Stimulated activated CD4-positive, alpha-beta T cell treated with anti-CD3 and anti-CD28 coated beads, Interleukin-12 subunit alpha, Interleukin-12 subunit beta, amount 100 ng/mL, for 24 hours (primary cell): ENCODE measurements around the gene KIF26B.

Experiments
- DNase-seq, 2 experiments: peaks; one replicate each; pipeline ENCODE4 v3.0.0-alpha.2; 2020; ENCODE audit warnings: low read depth in 2 of 2

KIF26B gene

GRCh38 chr1:245240648-245241165, 85.9 kb downstream of the KIF26B start:
- no peak for DNase-seq

- no peak for DNase-seq
Observed at GRCh38 chr1:245241526-245242130, 86.8 kb downstream of the KIF26B start.

- DNase-seq: no peak
Observed at GRCh38 chr1:245242989-245243388, 88.2 kb downstream of the KIF26B start.

DNA sequence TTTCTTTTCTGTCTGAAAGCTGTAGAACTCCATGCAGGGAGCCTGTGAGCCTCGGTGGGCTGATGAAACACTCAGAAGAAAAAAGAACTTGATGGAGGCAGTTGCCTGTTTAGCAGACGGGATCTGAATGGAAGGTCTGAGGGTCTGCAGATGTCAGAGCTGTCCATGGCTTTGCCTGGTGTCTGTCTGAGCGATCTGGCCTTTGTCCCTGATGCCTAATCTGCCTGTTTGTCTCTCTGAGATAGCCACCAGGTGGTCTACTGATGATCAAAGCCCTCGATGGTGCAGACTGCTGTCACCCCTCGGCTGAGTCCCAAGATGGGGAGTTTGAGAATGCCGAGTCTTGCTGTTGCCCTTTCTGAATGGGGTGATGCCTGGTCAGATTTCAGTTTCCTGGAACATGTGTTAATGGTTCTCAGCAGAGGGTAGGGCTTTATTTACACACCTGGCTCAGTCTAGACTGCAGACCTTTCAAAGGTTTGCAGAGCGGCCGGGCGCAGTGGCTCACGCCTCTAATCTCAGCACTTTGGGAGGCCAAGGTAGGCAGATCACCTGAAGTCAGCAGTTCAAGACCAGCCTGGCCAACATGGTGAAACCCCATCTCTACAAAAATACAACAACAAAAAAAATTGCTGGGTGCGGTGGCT, 90.4 kb downstream of the KIF26B start:
- DNase-seq: no peak

DNA sequence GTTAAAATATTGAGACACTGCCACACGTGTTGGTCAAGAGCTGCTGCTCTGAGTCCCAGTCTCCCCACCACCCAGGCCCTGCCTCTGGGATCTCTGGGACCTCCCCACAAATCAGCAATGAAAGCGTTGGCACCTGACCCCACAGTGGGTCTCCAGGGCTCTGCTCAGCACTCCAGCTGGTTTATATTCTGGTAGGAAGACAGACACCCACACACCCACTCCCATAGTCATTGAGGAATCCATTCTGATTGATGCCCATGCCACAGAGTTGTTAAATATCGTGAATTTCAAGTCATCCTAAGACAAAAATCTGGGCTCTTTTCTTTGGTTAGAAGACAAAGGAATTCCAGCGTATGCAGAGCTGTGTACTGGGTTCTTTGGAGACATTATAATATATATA, 91.6 kb downstream of the KIF26B start:
- DNase-seq: no peak

DNA sequence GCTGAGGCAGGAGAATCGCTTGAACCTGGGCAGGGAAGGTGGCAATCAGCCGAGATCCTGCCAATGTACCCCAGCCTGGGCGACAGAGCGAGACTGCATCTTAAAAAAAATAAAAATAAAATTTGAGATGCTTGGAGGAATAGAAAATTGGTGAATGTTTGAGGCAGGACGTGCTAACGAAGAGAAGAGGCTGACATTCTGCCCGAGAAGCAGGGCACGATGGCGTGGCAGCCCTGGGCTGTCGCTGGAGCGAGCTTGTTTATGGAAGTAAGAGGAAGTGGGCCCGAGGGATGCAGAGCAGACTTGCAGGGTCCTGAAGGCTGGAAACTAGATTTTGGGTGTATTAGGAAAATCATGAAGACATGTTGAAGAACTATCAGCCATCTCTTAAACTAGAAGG, 92.6 kb downstream of the KIF26B start:
- no peak for DNase-seq

GRCh38 chr1:245247801-245248200, 93.0 kb downstream of the KIF26B start:
- DNase-seq: no peak

DNA sequence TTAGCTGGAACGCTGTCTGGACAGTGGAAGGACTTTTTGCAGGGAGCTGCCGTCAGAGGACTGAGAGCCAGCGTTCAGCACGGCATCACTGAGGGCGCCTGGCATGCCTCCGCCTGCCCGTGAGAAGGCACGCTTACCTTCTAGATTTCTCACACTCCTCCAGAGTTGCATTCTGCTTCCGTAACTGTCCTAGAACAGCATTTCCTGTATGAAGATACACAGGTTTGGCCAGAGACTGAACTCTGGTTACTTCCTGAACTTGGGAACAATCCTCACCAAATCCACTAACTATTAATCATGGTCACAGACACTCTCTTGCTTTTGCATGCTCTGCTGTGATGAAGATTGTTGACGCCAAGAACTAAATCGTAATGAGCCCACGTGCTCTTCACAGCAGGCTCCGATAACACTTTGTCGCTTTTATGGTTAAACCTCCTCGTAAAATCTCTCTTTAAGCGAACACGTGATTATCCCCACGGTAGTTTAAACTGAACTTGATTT, 93.5 kb downstream of the KIF26B start:
- no peak for DNase-seq

GRCh38 chr1:245255783-245256182, 101.0 kb downstream of the KIF26B start:
- no peak for DNase-seq

DNA sequence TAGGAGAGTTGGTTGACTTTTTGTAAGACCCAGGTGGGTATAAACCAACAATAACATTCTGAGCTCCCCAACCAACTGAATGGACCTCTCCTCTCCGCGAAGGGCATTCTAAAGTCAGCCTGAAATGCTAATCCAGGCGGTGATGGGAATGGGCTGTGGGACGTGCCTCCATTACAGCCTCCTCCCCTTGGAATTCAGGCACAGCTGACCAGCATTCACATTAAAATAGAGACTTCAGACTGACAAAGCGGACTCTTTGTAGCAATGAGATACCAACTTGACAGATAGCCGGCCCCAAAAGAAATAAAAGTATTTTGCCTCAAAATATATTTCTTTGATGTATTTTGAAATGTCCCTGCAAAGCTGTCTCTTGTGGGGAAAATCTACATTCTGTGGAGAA, 101.7 kb downstream of the KIF26B start:
- DNase-seq: no peak

DNA sequence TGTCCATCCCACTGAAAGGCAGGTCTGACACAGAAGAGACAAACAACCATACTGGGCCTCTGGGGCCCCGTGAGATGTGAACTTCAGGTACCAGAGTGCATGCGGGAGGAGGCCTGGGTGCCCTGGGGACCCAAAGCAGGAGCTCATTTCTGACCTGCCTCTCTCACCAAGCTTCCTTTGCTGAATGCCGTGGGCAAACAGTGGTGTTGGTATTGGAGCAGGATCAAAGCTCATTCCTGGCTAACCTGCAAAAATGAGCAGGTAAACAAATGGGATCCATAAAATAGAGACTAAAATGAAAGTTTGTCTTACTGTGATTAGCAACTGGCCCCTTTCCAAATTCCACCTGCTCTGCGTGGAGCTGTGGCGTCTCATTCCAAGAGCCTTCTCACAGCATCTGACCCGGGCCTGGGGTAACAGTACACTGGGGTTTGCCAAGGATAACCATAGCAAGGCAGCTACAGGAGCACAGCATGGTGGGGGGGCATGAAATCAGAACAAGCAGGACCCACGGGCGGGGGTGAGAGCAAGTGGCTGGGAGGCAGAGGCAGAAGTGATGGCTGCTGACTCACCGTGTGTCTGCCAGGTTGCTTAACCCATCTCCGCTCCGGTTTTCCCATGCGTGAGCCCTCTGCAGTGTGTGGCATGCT, 103.6 kb downstream of the KIF26B start:
- DNase-seq: no peak

DNA sequence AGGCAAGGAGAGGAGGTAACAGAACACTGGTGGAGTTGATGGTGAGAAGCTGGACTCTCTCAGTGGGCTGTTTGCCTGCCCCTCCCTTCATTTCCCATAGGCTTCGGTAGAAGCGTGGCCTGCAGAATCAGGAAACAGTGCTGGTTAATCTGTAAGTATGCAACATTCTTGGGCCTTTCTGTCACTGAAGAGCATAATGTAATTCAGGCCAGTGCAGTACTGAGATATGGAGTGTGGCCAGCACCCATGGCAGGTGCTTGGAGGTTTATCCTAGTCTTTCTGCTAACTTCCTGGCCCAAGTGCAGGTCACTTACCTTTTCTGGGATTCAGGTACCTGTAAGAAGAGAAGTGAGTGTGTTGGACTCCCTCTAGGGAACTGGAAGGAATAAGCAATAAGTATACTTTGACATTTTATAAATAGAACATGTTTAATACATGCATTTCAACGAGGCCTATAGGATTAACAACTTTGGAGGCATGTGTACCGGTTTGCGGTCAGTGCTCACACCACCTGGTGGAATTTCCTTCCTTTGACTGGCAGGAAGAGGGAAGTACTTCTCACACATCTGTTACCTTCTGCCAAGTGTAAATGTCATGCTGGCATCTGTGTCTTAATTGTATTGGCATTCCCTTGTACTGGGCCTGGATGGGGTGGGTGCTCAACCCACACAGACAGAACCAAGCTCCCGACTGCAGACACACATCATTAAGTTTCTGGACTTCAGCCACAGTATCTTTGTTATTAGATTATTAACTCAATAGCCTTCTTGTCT, 105.5 kb downstream of the KIF26B start:
- DNase-seq: no peak

- DNase-seq: no peak
Observed at GRCh38 chr1:245260883-245261282, 106.1 kb downstream of the KIF26B start.

GRCh38 chr1:245261786-245262185, 107.0 kb downstream of the KIF26B start:
- DNase-seq: no peak

- no peak for DNase-seq
Observed at GRCh38 chr1:245263529-245264095, 108.8 kb downstream of the KIF26B start.

GRCh38 chr1:245264226-245264625, 109.4 kb downstream of the KIF26B start:
- no peak for DNase-seq

DNA sequence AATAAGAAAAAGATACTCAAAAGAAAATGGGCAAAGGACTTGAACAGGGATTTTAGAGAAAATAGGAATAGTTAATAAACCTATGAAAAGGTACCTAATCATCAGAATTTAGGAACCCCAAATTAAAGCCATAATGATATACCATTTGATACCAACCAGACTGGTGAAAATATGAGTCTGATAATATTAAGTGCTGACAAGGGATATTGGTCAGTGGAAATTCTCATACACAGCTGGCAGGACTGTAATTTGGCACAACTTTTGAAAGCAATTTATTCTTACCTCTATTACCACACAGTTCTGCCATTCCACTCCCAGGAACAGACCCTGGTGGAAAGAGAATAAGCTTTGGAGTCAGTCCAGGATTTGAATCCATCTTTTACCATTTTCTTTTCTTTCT, 111.3 kb downstream of the KIF26B start:
- DNase-seq: no peak

DNA sequence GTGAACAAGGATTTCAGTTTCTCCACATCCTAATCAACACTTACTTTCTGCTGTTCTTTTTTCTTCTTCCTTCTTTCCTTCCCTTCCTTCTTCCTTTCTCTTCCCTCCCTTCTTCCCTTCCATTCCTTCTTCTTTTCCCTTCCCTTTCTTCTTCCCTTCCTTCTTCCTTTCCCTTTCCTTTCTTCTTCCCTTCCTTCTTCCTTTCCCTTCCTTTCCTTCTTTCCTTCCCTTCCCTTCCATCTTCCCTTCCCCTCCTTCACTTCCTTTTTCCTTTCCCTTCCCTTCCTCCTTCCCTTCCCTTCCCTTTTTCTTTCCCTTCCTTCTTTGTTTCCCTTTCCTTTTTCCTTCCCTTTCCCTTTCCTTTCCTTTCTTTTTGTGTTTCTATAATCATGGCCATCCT, 115.3 kb downstream of the KIF26B start:
- DNase-seq: no peak

- DNase-seq: no peak
Observed at GRCh38 chr1:245270972-245271371, 116.2 kb downstream of the KIF26B start.

- no peak for DNase-seq
Observed at GRCh38 chr1:245272676-245273075, 117.9 kb downstream of the KIF26B start.

- no peak for DNase-seq
Observed at GRCh38 chr1:245276445-245276844, 121.7 kb downstream of the KIF26B start.

- no peak for DNase-seq
Observed at GRCh38 chr1:245277276-245277675, 122.5 kb downstream of the KIF26B start.
